Fibroblast of lung (primary cell): Measurements from ENCODE around the gene TTC3.

Source experiments
- EZH2 ChIP-seq: IDR thresholded peaks from 2 replicates; pipeline ENCODE4 v1.5.1; 2012; ENCODE audit warnings: low read length, control low read depth, mild to moderate bottlenecking; ENCODE audit errors: missing control alignments
- TF ChIP-seq, protein P1 (sequence below), 2 donors: IDR thresholded peaks in 1 of 2; conservative IDR thresholded peaks in 1 of 2; 1 replicate in 1 of 2; 2 replicates in 1 of 2; pipeline ENCODE4 v1.5.1; 2011 to 2012; ENCODE audit warnings: low read length in 2 of 2, control low read depth in 1 of 2, inconsistent platforms in 1 of 2, low read depth in 1 of 2, mild to moderate bottlenecking in 1 of 2

DNA sequence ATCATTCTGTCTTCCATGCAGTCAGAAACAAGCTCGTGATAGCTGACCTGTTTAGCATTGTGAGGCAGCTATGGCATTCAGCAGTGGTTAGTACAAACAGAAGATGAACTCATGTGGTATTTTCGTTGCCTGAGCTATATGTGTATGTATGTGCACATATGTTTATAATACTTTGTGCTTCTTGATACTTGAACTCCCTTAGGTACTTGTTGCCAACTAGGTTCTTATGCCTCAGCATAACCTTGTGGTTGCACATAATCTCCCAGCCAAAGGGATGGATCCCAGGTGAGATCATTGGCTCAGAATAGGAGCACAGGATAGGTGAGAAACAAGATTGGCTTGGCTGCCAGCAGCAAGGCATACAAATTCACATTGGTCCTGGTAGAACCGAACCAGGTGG, 108.0 kb downstream of the TTC3 start:
- TF ChIP-seq, protein P1, sequence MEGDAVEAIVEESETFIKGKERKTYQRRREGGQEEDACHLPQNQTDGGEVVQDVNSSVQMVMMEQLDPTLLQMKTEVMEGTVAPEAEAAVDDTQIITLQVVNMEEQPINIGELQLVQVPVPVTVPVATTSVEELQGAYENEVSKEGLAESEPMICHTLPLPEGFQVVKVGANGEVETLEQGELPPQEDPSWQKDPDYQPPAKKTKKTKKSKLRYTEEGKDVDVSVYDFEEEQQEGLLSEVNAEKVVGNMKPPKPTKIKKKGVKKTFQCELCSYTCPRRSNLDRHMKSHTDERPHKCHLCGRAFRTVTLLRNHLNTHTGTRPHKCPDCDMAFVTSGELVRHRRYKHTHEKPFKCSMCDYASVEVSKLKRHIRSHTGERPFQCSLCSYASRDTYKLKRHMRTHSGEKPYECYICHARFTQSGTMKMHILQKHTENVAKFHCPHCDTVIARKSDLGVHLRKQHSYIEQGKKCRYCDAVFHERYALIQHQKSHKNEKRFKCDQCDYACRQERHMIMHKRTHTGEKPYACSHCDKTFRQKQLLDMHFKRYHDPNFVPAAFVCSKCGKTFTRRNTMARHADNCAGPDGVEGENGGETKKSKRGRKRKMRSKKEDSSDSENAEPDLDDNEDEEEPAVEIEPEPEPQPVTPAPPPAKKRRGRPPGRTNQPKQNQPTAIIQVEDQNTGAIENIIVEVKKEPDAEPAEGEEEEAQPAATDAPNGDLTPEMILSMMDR (conservative IDR thresholded peaks at IDR 0.05 in 1 of 2, IDR thresholded peaks at IDR 0.05 in 1 of 2; ENCODE audit: low read depth in 1 of 2, low read length in 2 of 2), result no peak
- no peak for TF ChIP-seq EZH2
